Measurements from ENCODE around the gene CCDC149.

- no peak for TF ChIP-seq CTCF (IDR thresholded peaks at IDR 0.05)
- TF ChIP-seq POLR2A (IDR thresholded peaks at IDR 0.05), result no peak
Observed at GRCh38 chr4:24862073-24862751, 50.6 kb downstream of the CCDC149 start.

Measured in heart left ventricle (tissue), 13 donors.